D721Med (cell line): ENCODE data around the gene CCDC78.

Experiments used
- DNase-seq: peaks from one replicate; pipeline ENCODE4 v3.0.0; 2011; ENCODE audit warnings: low spot score; ENCODE audit not compliant: insufficient read length
- FAIRE-seq: peaks from 2 replicates; lab custom pipeline; 2011; peaks lifted over from hg19 to GRCh38; lab: Jason Lieb, UNC
- CTCF ChIP-seq: IDR thresholded peaks from 2 replicates; pipeline ENCODE4 v1.5.1; 2012; ENCODE audit warnings: mild to moderate bottlenecking, control low read depth; ENCODE audit not compliant: insufficient read depth; ENCODE audit errors: missing control alignments

Gene CCDC78

GRCh38 chr16:729768-730665 lies 3.8 kb upstream of the CCDC78 start:
- FAIRE-seq (no peak), DNase-seq (no peak)
- TF ChIP-seq CTCF: no peak

GRCh38 chr16:728890-729744 lies 2.9 kb upstream of the CCDC78 start:
- DNase-seq (no peak), FAIRE-seq (no peak)
- TF ChIP-seq CTCF: no peak

GRCh38 chr16:728131-728889 lies 2.1 kb upstream of the CCDC78 start:
- no peak for DNase-seq
- no peak for TF ChIP-seq CTCF
- no peak for FAIRE-seq

- DNase-seq (no peak), FAIRE-seq (no peak)
- no peak for TF ChIP-seq CTCF
These were observed 1.2 kb upstream of the CCDC78 start for GRCh38 chr16:727291-727977.

- DNase-seq (no peak), FAIRE-seq (no peak)
- no peak for TF ChIP-seq CTCF
These were observed 130 bp downstream of the CCDC78 start for GRCh38 chr16:726188-726437.

- FAIRE-seq: no peak
- DNase-seq: no peak
- no peak for TF ChIP-seq CTCF
These were observed 618 bp downstream of the CCDC78 start for GRCh38 chr16:725463-726187.
